SK-N-SH treated with all-trans-retinoic acid at 6 μM for 48 hours (cell line): ENCODE data around the gene PRM1.
"Not testable (repeated sequence)": the region's sequence is repeated elsewhere in the genome, so short reads cannot be mapped to it uniquely, and the experiment has no call there.

Source experiments
- ATAC-seq: fragments of 200-7000 bp; cut with Tn5 transposase; 3 replicates; pipeline ENCODE4 v1.9.1; 2020; ENCODE audit warnings: mild to moderate bottlenecking, moderate library complexity
- ARNTL ChIP-seq: fragments of 450-650 bp; formaldehyde crosslinking; IDR thresholded peaks from 2 replicates; pipeline ENCODE4 v1.5.0; 2020; ENCODE audit warnings: low read depth, mild to moderate bottlenecking, moderate library complexity, borderline replicate concordance
- BACH2 ChIP-seq: fragments of 250-450 bp; sonication (Bioruptor Pico); IDR thresholded peaks from 2 replicates; pipeline ENCODE4 v1.9.0; 2021; ENCODE audit warnings: mild to moderate bottlenecking, borderline replicate concordance
- CREB5 ChIP-seq: fragments of 250-450 bp; sonication (Bioruptor Pico); IDR thresholded peaks from 2 replicates; pipeline ENCODE4 v1.5.1; 2020; ENCODE audit warnings: low read depth, mild to moderate bottlenecking, moderate library complexity
- CSDC2 ChIP-seq: fragments of 250-450 bp; sonication (Bioruptor Pico); IDR thresholded peaks from 2 replicates; pipeline ENCODE4 v1.5.0; 2020; ENCODE audit warnings: mild to moderate bottlenecking, moderate library complexity
- ESRRG ChIP-seq: fragments of 250-450 bp; sonication (Bioruptor Pico); IDR thresholded peaks from 2 replicates; pipeline ENCODE4 v1.6.1; 2021; ENCODE audit warnings: mild to moderate bottlenecking
- GLIS3 ChIP-seq: fragments of 250-450 bp; sonication (Bioruptor Pico); IDR thresholded peaks from 2 replicates; pipeline ENCODE4 v1.5.0; 2020; ENCODE audit warnings: mild to moderate bottlenecking, moderate library complexity
- ISL1 ChIP-seq: fragments of 250-450 bp; sonication (Bioruptor Pico); IDR thresholded peaks from 2 replicates; pipeline ENCODE4 v2.1.2; 2022; ENCODE audit warnings: mild to moderate bottlenecking, moderate library complexity
- OSR1 ChIP-seq: fragments of 250-450 bp; sonication (Bioruptor Pico); IDR thresholded peaks from 2 replicates; pipeline ENCODE4 v1.8.0; 2022; ENCODE audit warnings: moderate library complexity, mild to moderate bottlenecking, inconsistent platforms
- PATZ1 ChIP-seq: fragments of 250-450 bp; sonication (Bioruptor Pico); IDR thresholded peaks from 2 replicates; pipeline ENCODE4 v1.8.0; 2020; ENCODE audit warnings: mild to moderate bottlenecking, moderate library complexity, borderline replicate concordance
- PPARA ChIP-seq: fragments of 250-450 bp; sonication (Bioruptor Pico); IDR thresholded peaks from 2 replicates; pipeline ENCODE4 v1.5.0; 2020; ENCODE audit warnings: mild to moderate bottlenecking, borderline replicate concordance
- RARB ChIP-seq: fragments of 250-450 bp; sonication (Bioruptor Pico); IDR thresholded peaks from 2 replicates; pipeline ENCODE4 v1.8.0; 2021; ENCODE audit warnings: mild to moderate bottlenecking, moderate library complexity
- SNAI2 ChIP-seq: fragments of 250-450 bp; sonication (Bioruptor Pico); IDR thresholded peaks from 2 replicates; pipeline ENCODE4 v1.5.0; 2020; ENCODE audit warnings: mild to moderate bottlenecking, moderate library complexity
- TCF4 ChIP-seq: fragments of 250-450 bp; sonication (Bioruptor Pico); IDR thresholded peaks from 2 replicates; pipeline ENCODE4 v1.8.0; 2021; ENCODE audit warnings: mild to moderate bottlenecking, moderate library complexity, borderline replicate concordance
- TOX ChIP-seq: fragments of 250-450 bp; sonication (Bioruptor Pico); IDR thresholded peaks from 2 replicates; pipeline ENCODE4 v1.8.0; 2021; ENCODE audit warnings: mild to moderate bottlenecking, moderate library complexity, borderline replicate concordance
- ZC3H10 ChIP-seq: fragments of 250-450 bp; sonication (Bioruptor Pico); IDR thresholded peaks from 2 replicates; pipeline ENCODE4 v1.5.1; 2021; ENCODE audit warnings: mild to moderate bottlenecking, moderate library complexity
- ZFP3 ChIP-seq: fragments of 250-450 bp; sonication (Bioruptor Pico); IDR thresholded peaks from 2 replicates; pipeline ENCODE4 v1.5.0; 2020; ENCODE audit warnings: mild to moderate bottlenecking, moderate library complexity
- ZFP30 ChIP-seq: fragments of 450-650 bp; formaldehyde crosslinking; IDR thresholded peaks from 2 replicates; pipeline ENCODE4 v1.5.0; 2022; ENCODE audit warnings: mild to moderate bottlenecking, moderate library complexity
- ZNF565 ChIP-seq: fragments of 450-650 bp; formaldehyde crosslinking; conservative IDR thresholded peaks from 2 replicates; pipeline ENCODE4 v1.5.0; 2020; ENCODE audit warnings: low read depth, mild to moderate bottlenecking, moderate library complexity
- ZNF70 ChIP-seq: fragments of 450-650 bp; formaldehyde crosslinking; IDR thresholded peaks from 2 replicates; pipeline ENCODE4 v1.5.0; 2020; ENCODE audit warnings: mild to moderate bottlenecking, moderate library complexity
- ZNF8 ChIP-seq: fragments of 450-650 bp; formaldehyde crosslinking; IDR thresholded peaks from 2 replicates; pipeline ENCODE4 v1.5.0; 2020; ENCODE audit warnings: mild to moderate bottlenecking, moderate library complexity
- TF ChIP-seq, protein P1 (sequence below): fragments of 250-450 bp; sonication (Bioruptor Pico); IDR thresholded peaks from 2 replicates; pipeline ENCODE4 v1.5.1; 2021; ENCODE audit warnings: mild to moderate bottlenecking, moderate library complexity
- TF ChIP-seq, protein P2 (sequence below): fragments of 250-450 bp; sonication (Bioruptor Pico); IDR thresholded peaks from 2 replicates; pipeline ENCODE4 v1.8.0; 2021; ENCODE audit warnings: low read depth, mild to moderate bottlenecking, moderate library complexity, borderline replicate concordance

Gene PRM1

DNA sequence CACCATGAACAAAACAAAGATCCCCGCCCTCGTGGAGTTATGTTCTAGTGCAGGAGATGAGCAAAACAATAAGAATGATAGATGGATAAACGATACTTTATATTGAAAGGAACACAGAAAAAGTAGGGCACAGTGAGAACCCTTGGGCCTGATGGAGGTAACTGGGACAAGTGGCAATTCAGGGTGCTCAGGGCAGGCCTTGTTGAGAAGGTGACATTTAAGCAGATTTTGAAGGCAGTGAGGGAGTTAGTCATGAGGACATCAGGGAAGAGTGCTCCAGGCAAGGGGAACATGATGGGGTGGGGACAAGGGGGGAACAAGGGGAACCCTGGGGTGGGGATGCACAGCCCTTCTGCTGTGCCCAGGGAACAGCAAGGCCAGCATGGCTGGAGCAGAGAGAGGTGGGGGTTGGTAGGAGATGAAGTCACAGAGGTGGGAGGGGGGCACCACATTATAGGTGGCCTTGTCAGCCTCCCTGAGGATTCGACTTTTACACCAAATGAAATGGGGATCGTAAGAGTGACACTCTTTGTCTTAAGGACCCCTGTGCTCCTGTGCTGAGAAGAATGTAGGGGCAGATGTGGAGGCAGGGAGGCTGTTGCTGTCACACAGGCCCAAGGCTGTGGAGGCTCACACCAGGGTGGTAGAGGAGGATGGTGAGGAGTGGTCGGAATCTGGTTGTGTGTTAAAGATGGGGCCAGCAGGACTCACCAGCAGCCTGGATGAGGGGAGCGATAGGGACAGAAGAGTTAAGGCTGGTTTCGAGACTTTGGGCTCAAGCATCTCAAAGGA is 9.2 kb upstream of the PRM1 start:
- TF ChIP-seq ZNF565 (CRISPR knock-in tag) = no peak
- TF ChIP-seq, protein P1, sequence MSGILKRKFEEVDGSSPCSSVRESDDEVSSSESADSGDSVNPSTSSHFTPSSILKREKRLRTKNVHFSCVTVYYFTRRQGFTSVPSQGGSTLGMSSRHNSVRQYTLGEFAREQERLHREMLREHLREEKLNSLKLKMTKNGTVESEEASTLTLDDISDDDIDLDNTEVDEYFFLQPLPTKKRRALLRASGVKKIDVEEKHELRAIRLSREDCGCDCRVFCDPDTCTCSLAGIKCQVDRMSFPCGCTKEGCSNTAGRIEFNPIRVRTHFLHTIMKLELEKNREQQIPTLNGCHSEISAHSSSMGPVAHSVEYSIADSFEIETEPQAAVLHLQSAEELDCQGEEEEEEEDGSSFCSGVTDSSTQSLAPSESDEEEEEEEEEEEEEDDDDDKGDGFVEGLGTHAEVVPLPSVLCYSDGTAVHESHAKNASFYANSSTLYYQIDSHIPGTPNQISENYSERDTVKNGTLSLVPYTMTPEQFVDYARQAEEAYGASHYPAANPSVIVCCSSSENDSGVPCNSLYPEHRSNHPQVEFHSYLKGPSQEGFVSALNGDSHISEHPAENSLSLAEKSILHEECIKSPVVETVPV (CRISPR knock-in tag) = no peak
- TF ChIP-seq GLIS3 (CRISPR knock-in tag) = no peak
- TF ChIP-seq ZFP3 (CRISPR knock-in tag) = no peak
- TF ChIP-seq ARNTL = no peak
- TF ChIP-seq ISL1 (CRISPR knock-in tag) = no peak
- no peak for TF ChIP-seq CREB5 (CRISPR knock-in tag)
- TF ChIP-seq BACH2 (CRISPR knock-in tag) = no peak
- TF ChIP-seq RARB (CRISPR knock-in tag) = no peak
- TF ChIP-seq TCF4 = no peak
- TF ChIP-seq SNAI2 = no peak
- TF ChIP-seq PPARA (CRISPR knock-in tag) = no peak
- no peak for TF ChIP-seq CSDC2 (CRISPR knock-in tag)
- TF ChIP-seq ZC3H10 (CRISPR knock-in tag) = no peak
- TF ChIP-seq OSR1 (CRISPR knock-in tag) = no peak
- TF ChIP-seq ZFP30 = no peak
- TF ChIP-seq ZNF70 (CRISPR knock-in tag) = no peak
- TF ChIP-seq, protein P2, sequence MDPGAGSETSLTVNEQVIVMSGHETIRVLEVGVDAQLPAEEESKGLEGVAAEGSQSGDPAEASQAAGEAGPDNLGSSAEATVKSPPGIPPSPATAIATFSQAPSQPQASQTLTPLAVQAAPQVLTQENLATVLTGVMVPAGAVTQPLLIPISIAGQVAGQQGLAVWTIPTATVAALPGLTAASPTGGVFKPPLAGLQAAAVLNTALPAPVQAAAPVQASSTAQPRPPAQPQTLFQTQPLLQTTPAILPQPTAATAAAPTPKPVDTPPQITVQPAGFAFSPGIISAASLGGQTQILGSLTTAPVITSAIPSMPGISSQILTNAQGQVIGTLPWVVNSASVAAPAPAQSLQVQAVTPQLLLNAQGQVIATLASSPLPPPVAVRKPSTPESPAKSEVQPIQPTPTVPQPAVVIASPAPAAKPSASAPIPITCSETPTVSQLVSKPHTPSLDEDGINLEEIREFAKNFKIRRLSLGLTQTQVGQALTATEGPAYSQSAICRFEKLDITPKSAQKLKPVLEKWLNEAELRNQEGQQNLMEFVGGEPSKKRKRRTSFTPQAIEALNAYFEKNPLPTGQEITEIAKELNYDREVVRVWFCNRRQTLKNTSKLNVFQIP = no peak
- no peak for TF ChIP-seq PATZ1 (CRISPR knock-in tag)
- TF ChIP-seq, all 23 proteins: peak for 0

DNA sequence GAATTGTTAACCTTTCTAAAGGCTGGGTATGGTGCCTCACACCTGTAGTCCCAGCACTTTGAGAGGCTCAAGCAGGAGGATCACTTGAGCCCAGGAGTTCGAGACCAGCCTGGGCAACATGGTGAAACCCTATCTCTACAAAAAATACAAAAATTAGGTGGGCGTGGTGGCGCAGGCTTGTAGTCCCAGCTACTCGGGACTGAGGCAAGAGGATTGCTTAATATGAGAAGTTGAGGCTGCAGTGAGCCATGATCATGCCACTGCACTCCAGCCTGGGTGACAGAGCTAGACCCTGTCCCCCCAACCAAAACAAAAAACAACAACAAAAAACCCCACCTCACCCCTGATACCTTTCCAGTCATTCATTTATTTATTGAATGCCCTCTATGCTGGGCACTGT is 8.6 kb upstream of the PRM1 start:
- not testable (repeated sequence) for ATAC-seq

More for the DNA sequence above, 9.2 kb upstream of the PRM1 start:
- ATAC-seq = no peak

GRCh38 chr16:11289202-11289601 is 8.1 kb upstream of the PRM1 start:
- TF ChIP-seq TOX (CRISPR knock-in tag) = no peak
- TF ChIP-seq, protein P2 = no peak
- TF ChIP-seq ZNF8 (CRISPR knock-in tag) = no peak
- TF ChIP-seq ZC3H10 (CRISPR knock-in tag) = no peak
- no peak for TF ChIP-seq BACH2 (CRISPR knock-in tag)
- TF ChIP-seq OSR1 (CRISPR knock-in tag) = no peak
- no peak for TF ChIP-seq PATZ1 (CRISPR knock-in tag)
- no peak for TF ChIP-seq CSDC2 (CRISPR knock-in tag)
- TF ChIP-seq ESRRG = no peak
- no peak for TF ChIP-seq GLIS3 (CRISPR knock-in tag)
- TF ChIP-seq ZFP3 (CRISPR knock-in tag) = no peak
- TF ChIP-seq TCF4 = no peak
- no peak for TF ChIP-seq PPARA (CRISPR knock-in tag)
- no peak for ATAC-seq
